GM23338 (cell line): Measurements from ENCODE around the gene BRCC3.

ENCODE experiments used
- CTCF ChIP-seq, 2 experiments: fragments of 200-600 bp in 1 of 2; sonication (generic) in 1 of 2; conservative IDR thresholded peaks; 2 replicates each; pipeline versions ENCODE4 v1.5.1 to v1.6.1; 2016 to 2017; ENCODE audit warnings: antibody characterized with exemption in 2 of 2, low read depth in 2 of 2, mild to moderate bottlenecking in 2 of 2, moderate library complexity in 1 of 2
- EZH2 ChIP-seq: fragments of 200-600 bp; sonication (generic); IDR thresholded peaks from one replicate; pipeline ENCODE4 v1.8.0; 2017; ENCODE audit warnings: antibody characterized with exemption, mild to moderate bottlenecking, low read depth; ENCODE audit not compliant: unreplicated experiment
- NANOG ChIP-seq: IDR thresholded peaks from 2 replicates; pipeline ENCODE4 v1.6.1; 2016; ENCODE audit warnings: antibody characterized with exemption, borderline replicate concordance
- REST ChIP-seq: IDR thresholded peaks from one replicate; pipeline ENCODE4 v1.6.1; 2018; ENCODE audit warnings: antibody characterized with exemption; ENCODE audit not compliant: unreplicated experiment
- ZNF114 ChIP-seq: fragments of 250-450 bp; sonication (Bioruptor Pico); IDR thresholded peaks from 2 replicates; pipeline ENCODE4 v1.5.0; 2020; ENCODE audit warnings: mild to moderate bottlenecking, moderate library complexity
- ZNF331 ChIP-seq: fragments of 250-450 bp; sonication (Bioruptor Pico); IDR thresholded peaks from 2 replicates; pipeline ENCODE4 v1.5.0; 2020; ENCODE audit warnings: low read depth, mild to moderate bottlenecking, moderate library complexity

- no peak for TF ChIP-seq CTCF (conservative IDR thresholded peaks at IDR 0.05; ENCODE audit: low read depth in 2 of 2)
- no peak for TF ChIP-seq ZNF331
- no peak for TF ChIP-seq ZNF114 (CRISPR knock-in tag)
- TF ChIP-seq EZH2, result no peak
- no peak for TF ChIP-seq NANOG
- TF ChIP-seq REST, result no peak
Observed at GRCh38 chrX:155068165-155068564, 3.1 kb upstream of the BRCC3 start.
